Uterus (tissue), 2 donors: Measurements from ENCODE around the gene ADARB2.

Source experiments
- CTCF ChIP-seq, 4 experiments: fragments of 200-600 bp in 2 of 4; fragments of 450-650 bp in 2 of 4; sonication (generic) in 2 of 4; IDR thresholded peaks; one replicate each; pipeline ENCODE4 v1.5.1; 2016 to 2019; ENCODE audit warnings: antibody characterized with exemption in 4 of 4, mild to moderate bottlenecking in 2 of 4, moderate library complexity in 1 of 4
- POLR2A ChIP-seq, 2 donors: fragments of 450-650 bp; IDR thresholded peaks; one replicate each; pipeline ENCODE4 v1.6.1; 2016; ENCODE audit warnings: antibody characterized with exemption in 2 of 2, mild to moderate bottlenecking in 1 of 2, moderate library complexity in 1 of 2

GRCh38 chr10:1366322-1366691 is 371.0 kb downstream of the ADARB2 start:
- TF ChIP-seq CTCF (IDR thresholded peaks at IDR 0.05) (no peak), POLR2A (IDR thresholded peaks at IDR 0.05) (no peak)
